ENCODE measurements around the gene TMEM139. TPM values are rescaled to one million over a fixed set of nuclear protein-coding genes. Genes with fewer than 3 reads are reported as not detected.

Gene TMEM139
- total RNA-seq, 1 experiment from 2014 or later: 19.1 TPM

GRCh38 chr7:143292876-143293275 is 8.1 kb downstream of the TMEM139 start:
- Histone ChIP-seq H3K27me3 (replicated peaks; ENCODE audit: control insufficient read depth, insufficient read depth, low read length) (no peaks in the 10 kb centered on the region), H3K9me3 (no peaks in the 10 kb centered on the region), H3K4me3 (ENCODE audit: low read depth, low read length) (no peak overlapping the region), H3K36me3 (ENCODE audit: control insufficient read depth, insufficient read depth, low read length) (peaks cover 4% of the 10 kb centered on the region), H3K4me1 (peaks cover 19% of the 10 kb centered on the region)
- Mint-ChIP-seq H3K27me3 (ENCODE audit: insufficient read depth, unreplicated experiment) (no peaks in the 10 kb centered on the region), H3K9me3 (ENCODE audit: unreplicated experiment) (no peaks in the 10 kb centered on the region), H3K27ac (ENCODE audit: unreplicated experiment) (no peak overlapping the region), H3K4me3 (ENCODE audit: unreplicated experiment) (no peak overlapping the region), H3K36me3 (ENCODE audit: insufficient read depth, unreplicated experiment) (peaks cover 87% of the 10 kb centered on the region), H3K4me1 (ENCODE audit: low read depth, unreplicated experiment) (peaks cover 34% of the 10 kb centered on the region)
- intact Hi-C loops (cut with micrococcal nuclease; ENCODE audit: unreplicated experiment): no loop called here
- POLR2A ChIA-PET: no interaction called here
- BruUV-seq (replicated peaks): no TSS peak
- TF ChIP-seq, protein P1, sequence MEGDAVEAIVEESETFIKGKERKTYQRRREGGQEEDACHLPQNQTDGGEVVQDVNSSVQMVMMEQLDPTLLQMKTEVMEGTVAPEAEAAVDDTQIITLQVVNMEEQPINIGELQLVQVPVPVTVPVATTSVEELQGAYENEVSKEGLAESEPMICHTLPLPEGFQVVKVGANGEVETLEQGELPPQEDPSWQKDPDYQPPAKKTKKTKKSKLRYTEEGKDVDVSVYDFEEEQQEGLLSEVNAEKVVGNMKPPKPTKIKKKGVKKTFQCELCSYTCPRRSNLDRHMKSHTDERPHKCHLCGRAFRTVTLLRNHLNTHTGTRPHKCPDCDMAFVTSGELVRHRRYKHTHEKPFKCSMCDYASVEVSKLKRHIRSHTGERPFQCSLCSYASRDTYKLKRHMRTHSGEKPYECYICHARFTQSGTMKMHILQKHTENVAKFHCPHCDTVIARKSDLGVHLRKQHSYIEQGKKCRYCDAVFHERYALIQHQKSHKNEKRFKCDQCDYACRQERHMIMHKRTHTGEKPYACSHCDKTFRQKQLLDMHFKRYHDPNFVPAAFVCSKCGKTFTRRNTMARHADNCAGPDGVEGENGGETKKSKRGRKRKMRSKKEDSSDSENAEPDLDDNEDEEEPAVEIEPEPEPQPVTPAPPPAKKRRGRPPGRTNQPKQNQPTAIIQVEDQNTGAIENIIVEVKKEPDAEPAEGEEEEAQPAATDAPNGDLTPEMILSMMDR (IDR thresholded peaks at IDR 0.05; ENCODE audit: insufficient read depth in 1 of 2, low read depth in 1 of 2, low read length in 1 of 2, severe bottlenecking in 1 of 2, unreplicated experiment in 1 of 2): no peak
- CTCF ChIA-PET: interaction anchor here (0.6 kb wide), 1 partner anchor 98 kb away, joined by 3 read pairs; no protein-coding TSS in a partner anchor
- no peak for DNase-seq

GRCh38 chr7:143295870-143296269 is 11.1 kb downstream of the TMEM139 start:
- H3K9me3 Mint-ChIP-seq (ENCODE audit: unreplicated experiment): no peaks in the 10 kb centered on the region
- H3K36me3 Mint-ChIP-seq (ENCODE audit: insufficient read depth, unreplicated experiment): peaks cover 93% of the 10 kb centered on the region
- Histone ChIP-seq H3K36me3 (ENCODE audit: control insufficient read depth, insufficient read depth, low read length) (peaks cover 5% of the 10 kb centered on the region), H3K4me3 (ENCODE audit: low read depth, low read length) (no peak overlapping the region), H3K27me3 (replicated peaks; ENCODE audit: control insufficient read depth, insufficient read depth, low read length) (no peaks in the 10 kb centered on the region), H3K4me1 (peaks cover 12% of the 10 kb centered on the region), H3K9me3 (no peaks in the 10 kb centered on the region)
- no peak for DNase-seq
- peak overlapping the region; percentile 66 for H3K27ac Mint-ChIP-seq (ENCODE audit: unreplicated experiment)
- ChIA-PET CTCF (interaction anchor here (0.6 to 2.2 kb wide), 3 partner anchors 53 to 92 kb away, joined by 3 to 10 read pairs (median 3); no protein-coding TSS in a partner anchor), POLR2A (interaction anchor here (0.6 to 1.4 kb wide), 3 partner anchors 8 to 74 kb away, joined by 4 to 5 read pairs (median 5); partner anchors contain the start of gene CASP2)
- BruUV-seq (replicated peaks): no TSS peak
- intact Hi-C loops (cut with micrococcal nuclease; ENCODE audit: unreplicated experiment): no loop called here
- H3K4me3 Mint-ChIP-seq (ENCODE audit: unreplicated experiment): no peak overlapping the region
- peaks cover 33% of the 10 kb centered on the region for H3K4me1 Mint-ChIP-seq (ENCODE audit: low read depth, unreplicated experiment)
- TF ChIP-seq, protein P1 (IDR thresholded peaks at IDR 0.05; ENCODE audit: insufficient read depth in 1 of 2, low read depth in 1 of 2, low read length in 1 of 2, severe bottlenecking in 1 of 2, unreplicated experiment in 1 of 2): no peak
- H3K27me3 Mint-ChIP-seq (ENCODE audit: insufficient read depth, unreplicated experiment): no peaks in the 10 kb centered on the region

GRCh38 chr7:143296686-143297085 is 11.9 kb downstream of the TMEM139 start:
- intact Hi-C loops (cut with micrococcal nuclease; ENCODE audit: unreplicated experiment): no loop called here
- Histone ChIP-seq H3K36me3 (ENCODE audit: control insufficient read depth, insufficient read depth, low read length) (peaks cover 5% of the 10 kb centered on the region), H3K9me3 (no peaks in the 10 kb centered on the region), H3K4me3 (ENCODE audit: low read depth, low read length) (no peak overlapping the region), H3K27me3 (replicated peaks; ENCODE audit: control insufficient read depth, insufficient read depth, low read length) (no peaks in the 10 kb centered on the region), H3K4me1 (peaks cover 18% of the 10 kb centered on the region)
- Mint-ChIP-seq H3K27me3 (ENCODE audit: insufficient read depth, unreplicated experiment) (no peaks in the 10 kb centered on the region), H3K36me3 (ENCODE audit: insufficient read depth, unreplicated experiment) (peaks cover 96% of the 10 kb centered on the region), H3K4me1 (ENCODE audit: low read depth, unreplicated experiment) (peaks cover 26% of the 10 kb centered on the region), H3K4me3 (ENCODE audit: unreplicated experiment) (no peak overlapping the region), H3K27ac (ENCODE audit: unreplicated experiment) (no peak overlapping the region), H3K9me3 (ENCODE audit: unreplicated experiment) (no peaks in the 10 kb centered on the region)
- TF ChIP-seq, protein P1 (IDR thresholded peaks at IDR 0.05; ENCODE audit: insufficient read depth in 1 of 2, low read depth in 1 of 2, low read length in 1 of 2, severe bottlenecking in 1 of 2, unreplicated experiment in 1 of 2): no peak
- DNase-seq: no peak
- ChIA-PET CTCF (interaction anchor here (0.6 to 2.2 kb wide), 2 partner anchors 9 to 56 kb away, joined by 8 to 10 read pairs; no protein-coding TSS in a partner anchor), POLR2A (interaction anchor here (0.5 to 1.4 kb wide), 3 partner anchors 9 to 112 kb away, joined by 3 to 5 read pairs (median 4); partner anchors contain the start of gene CASP2)
- no TSS peak for BruUV-seq (replicated peaks)
